Tibial nerve (tissue), 4 donors: Measurements from ENCODE around the gene ZNF512B. TPM values are rescaled to one million over a fixed set of nuclear protein-coding genes. Genes with fewer than 3 reads are reported as not detected.

Experiments used
- DNase-seq, 2 donors: peaks; one replicate each; pipeline ENCODE4 v3.0.0-alpha.2; 2019; ENCODE audit warnings: low spot score in 2 of 2
- H3K27ac ChIP-seq, 4 donors: fragments of 200-600 bp; sonication (generic) in 3 of 4; one replicate each; pipeline ENCODE4 v1.5.1; 2017 to 2019; ENCODE audit warnings: mild to moderate bottlenecking in 1 of 4
- H3K27me3 ChIP-seq, 2 donors: fragments of 200-600 bp; sonication (generic) in 1 of 2; one replicate each; pipeline versions ENCODE4 v1.5.1 to v1.6.0; 2017 to 2019
- H3K36me3 ChIP-seq, 3 donors: fragments of 200-600 bp; sonication (generic); one replicate each; pipeline ENCODE4 v1.5.1; 2018 to 2019
- H3K4me1 ChIP-seq, 4 donors: fragments of 200-600 bp; sonication (generic) in 3 of 4; one replicate each; pipeline ENCODE4 v1.5.1; 2017 to 2019
- H3K4me3 ChIP-seq, 4 donors: fragments of 200-600 bp; sonication (generic) in 3 of 4; one replicate each; pipeline ENCODE4 v1.5.1; 2017 to 2019; ENCODE audit warnings: mild to moderate bottlenecking in 1 of 4, moderate library complexity in 1 of 4
- H3K9me3 ChIP-seq, 4 donors: fragments of 200-600 bp; sonication (generic) in 3 of 4; one replicate each; pipeline ENCODE4 v1.5.1; 2017 to 2019
- EP300 ChIP-seq, 2 donors: sonication (generic); formaldehyde crosslinking; IDR thresholded peaks; one replicate each; pipeline ENCODE4 v1.6.1; 2017; ENCODE audit warnings: antibody characterized with exemption in 2 of 2, mild to moderate bottlenecking in 1 of 2
- POLR2A ChIP-seq, 2 donors: fragments of 450-650 bp; IDR thresholded peaks; one replicate each; pipeline ENCODE4 v1.6.1; 2017; ENCODE audit warnings: antibody characterized with exemption in 2 of 2, mild to moderate bottlenecking in 2 of 2, moderate library complexity in 2 of 2
- WGBS, 2 donors: methylation state at CpG; one replicate each; pipeline ENCODE4 v1.1.5; 2018; 5-methylcytosine and 5-hydroxymethylcytosine counted together
- total RNA-seq, 4 donors: library from RNA; depleted of rRNA; stranded (reverse); fragments of >200 nt; gene quantifications; one replicate each; pipeline ENCODE4 v1.1.0, GENCODE V29; 2016
- TF ChIP-seq, protein P1 (sequence below), 5 experiments: fragments of 200-600 bp in 3 of 5; fragments of 450-650 bp in 2 of 5; sonication (generic) in 3 of 5; IDR thresholded peaks; one replicate each; pipeline ENCODE4 v1.5.1; 2016 to 2019; ENCODE audit warnings: antibody characterized with exemption in 5 of 5, mild to moderate bottlenecking in 3 of 5, moderate library complexity in 2 of 5

Gene ZNF512B
- total RNA-seq, 4 donors from 2014 or later: 8.3 to 18.3 (median 11.7) TPM

DNA sequence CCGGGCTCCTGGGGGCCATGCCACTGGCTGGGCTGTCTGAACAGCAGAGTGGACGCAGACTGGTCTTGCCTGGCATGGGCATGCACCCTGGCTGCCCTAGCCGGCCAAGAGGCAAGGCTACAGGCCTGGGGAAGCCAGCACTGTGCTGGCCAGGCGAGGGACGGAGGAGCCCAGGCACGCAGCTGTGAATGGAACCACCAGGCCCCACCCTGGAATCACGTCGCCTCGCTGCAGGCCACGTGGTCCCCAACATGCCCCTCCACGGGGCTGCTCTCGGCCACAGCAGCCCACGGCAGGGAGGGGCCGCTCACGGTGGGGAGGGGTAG lies 17.6 kb downstream of the ZNF512B start:
- WGBS, 2 donors: 69 to 81% methylated on average over 9 to 13 of the region's 15 CpGs

DNA sequence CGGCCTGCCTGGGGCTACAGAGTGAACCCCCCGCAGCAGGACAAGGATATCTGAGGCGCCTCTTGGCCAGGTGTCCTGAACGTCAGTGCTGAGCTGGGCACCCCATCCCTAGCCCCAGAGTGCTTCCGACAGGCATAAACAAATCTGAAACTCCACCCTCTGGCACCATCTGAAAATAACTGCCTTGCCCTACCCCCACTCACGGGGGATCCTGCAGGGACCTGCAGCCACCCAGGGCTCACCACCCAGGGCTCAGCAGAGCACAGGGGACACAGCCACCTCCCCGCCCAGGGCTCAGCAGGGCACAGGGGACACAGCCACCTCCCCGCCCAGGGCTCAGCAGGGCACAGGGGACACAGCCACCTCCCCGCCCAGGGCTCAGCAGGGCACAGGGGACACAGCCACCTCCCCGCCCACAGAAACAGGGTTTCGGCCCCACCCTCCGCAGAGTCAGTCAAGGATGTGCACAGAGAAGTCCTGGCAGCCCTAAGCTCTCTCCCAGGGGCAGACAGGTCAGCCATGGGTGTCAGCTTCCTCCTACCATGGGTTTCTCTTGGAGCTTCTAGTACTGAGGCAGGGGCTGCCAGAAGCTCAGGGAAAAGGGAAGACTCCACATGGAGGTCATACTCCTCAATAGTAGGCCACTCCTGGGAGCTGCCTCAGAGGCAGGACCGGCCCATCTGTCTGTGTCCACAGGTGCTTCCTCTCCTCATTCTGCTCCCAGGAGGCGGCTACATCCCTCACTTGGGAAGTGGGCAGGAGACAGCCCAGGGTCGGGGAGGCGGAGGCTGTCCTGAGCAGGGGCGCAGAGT lies 18.1 kb downstream of the ZNF512B start:
- Histone ChIP-seq H3K36me3 (peaks cover 0 to under 1% (median 0%) of the 10 kb centered on the region in 3 donors), H3K4me1 (peaks cover 0 to 85% (median 75%) of the 10 kb centered on the region in 4 donors), H3K4me3 (no peak overlapping the region), H3K27me3 (no peaks in the 10 kb centered on the region), H3K9me3 (no peaks in the 10 kb centered on the region), H3K27ac (peak overlapping the region in 3 of 4 donors; percentile 81 to 92 (median 90))
- DNase-seq: no peak
- no peak for TF ChIP-seq EP300 (IDR thresholded peaks at IDR 0.05)
- TF ChIP-seq, protein P1, sequence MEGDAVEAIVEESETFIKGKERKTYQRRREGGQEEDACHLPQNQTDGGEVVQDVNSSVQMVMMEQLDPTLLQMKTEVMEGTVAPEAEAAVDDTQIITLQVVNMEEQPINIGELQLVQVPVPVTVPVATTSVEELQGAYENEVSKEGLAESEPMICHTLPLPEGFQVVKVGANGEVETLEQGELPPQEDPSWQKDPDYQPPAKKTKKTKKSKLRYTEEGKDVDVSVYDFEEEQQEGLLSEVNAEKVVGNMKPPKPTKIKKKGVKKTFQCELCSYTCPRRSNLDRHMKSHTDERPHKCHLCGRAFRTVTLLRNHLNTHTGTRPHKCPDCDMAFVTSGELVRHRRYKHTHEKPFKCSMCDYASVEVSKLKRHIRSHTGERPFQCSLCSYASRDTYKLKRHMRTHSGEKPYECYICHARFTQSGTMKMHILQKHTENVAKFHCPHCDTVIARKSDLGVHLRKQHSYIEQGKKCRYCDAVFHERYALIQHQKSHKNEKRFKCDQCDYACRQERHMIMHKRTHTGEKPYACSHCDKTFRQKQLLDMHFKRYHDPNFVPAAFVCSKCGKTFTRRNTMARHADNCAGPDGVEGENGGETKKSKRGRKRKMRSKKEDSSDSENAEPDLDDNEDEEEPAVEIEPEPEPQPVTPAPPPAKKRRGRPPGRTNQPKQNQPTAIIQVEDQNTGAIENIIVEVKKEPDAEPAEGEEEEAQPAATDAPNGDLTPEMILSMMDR (IDR thresholded peaks at IDR 0.05): no peak
- no peak for TF ChIP-seq POLR2A (IDR thresholded peaks at IDR 0.05)
- 66 to 74% methylated on average over 12 to 13 of the region's 17 CpGs for WGBS, 2 donors

More for the DNA sequence above, 17.6 kb downstream of the ZNF512B start:
- no peaks in the 10 kb centered on the region for H3K27me3 ChIP-seq
- TF ChIP-seq, protein P1 (IDR thresholded peaks at IDR 0.05): no peak
- TF ChIP-seq EP300 (IDR thresholded peaks at IDR 0.05) (no peak), POLR2A (IDR thresholded peaks at IDR 0.05) (no peak)
- no peaks in the 10 kb centered on the region for H3K9me3 ChIP-seq
- H3K27ac ChIP-seq: peak overlapping the region in 3 of 4 donors; percentile 81 to 92 (median 90)
- H3K4me3 ChIP-seq: no peak overlapping the region
- no peak for DNase-seq
- H3K4me1 ChIP-seq: peaks cover 0 to 89% (median 78%) of the 10 kb centered on the region in 4 donors
- H3K36me3 ChIP-seq: no peaks in the 10 kb centered on the region

DNA sequence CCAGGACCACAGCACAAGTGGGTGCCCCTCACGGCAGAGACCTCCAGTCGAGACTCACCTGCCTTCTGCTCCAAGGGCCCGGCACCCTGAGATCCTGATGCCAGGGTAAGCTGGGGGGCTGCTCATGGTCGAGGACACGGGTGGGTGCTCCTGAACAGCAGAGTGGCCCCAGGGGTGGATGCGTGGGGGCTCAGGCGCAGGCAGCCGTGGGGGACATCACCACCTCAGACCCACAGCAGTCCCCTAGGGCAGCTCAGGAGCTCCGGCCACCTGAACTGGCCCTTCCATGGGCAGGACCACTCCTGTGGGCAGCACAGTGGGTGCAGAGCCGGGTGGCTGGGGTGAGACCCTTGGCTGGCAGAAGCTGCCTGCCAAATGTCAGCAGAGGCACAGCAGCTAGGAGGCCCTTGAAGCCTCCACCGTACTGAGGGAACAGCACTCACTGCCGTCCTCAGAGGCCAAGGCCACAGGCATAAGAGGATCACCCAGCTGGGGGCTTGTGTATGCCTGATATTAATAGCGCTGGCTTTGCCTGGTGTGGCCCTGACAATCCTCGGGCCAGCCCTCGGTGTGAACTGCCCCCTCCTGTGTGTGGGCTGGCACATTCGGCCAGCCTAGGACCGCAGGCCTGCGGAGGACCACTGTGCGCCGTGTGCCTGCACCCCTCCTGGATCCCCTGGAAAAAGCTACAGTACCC lies 18.9 kb downstream of the ZNF512B start:
- no peak for DNase-seq
- TF ChIP-seq, protein P1 (IDR thresholded peaks at IDR 0.05): no peak
- TF ChIP-seq POLR2A (IDR thresholded peaks at IDR 0.05) (no peak), EP300 (IDR thresholded peaks at IDR 0.05) (no peak)
- H3K27me3 ChIP-seq: no peaks in the 10 kb centered on the region
- peaks cover 0 to 85% (median 74%) of the 10 kb centered on the region in 4 donors for H3K4me1 ChIP-seq
- 67 to 69% methylated on average over 15 to 20 of the region's 20 CpGs for WGBS, 2 donors
- H3K9me3 ChIP-seq: no peaks in the 10 kb centered on the region
- H3K4me3 ChIP-seq: no peak overlapping the region
- H3K27ac ChIP-seq: peak overlapping the region; percentile 81 to 92 (median 90)
- peaks cover 0 to 8% (median 0%) of the 10 kb centered on the region in 3 donors for H3K36me3 ChIP-seq

DNA sequence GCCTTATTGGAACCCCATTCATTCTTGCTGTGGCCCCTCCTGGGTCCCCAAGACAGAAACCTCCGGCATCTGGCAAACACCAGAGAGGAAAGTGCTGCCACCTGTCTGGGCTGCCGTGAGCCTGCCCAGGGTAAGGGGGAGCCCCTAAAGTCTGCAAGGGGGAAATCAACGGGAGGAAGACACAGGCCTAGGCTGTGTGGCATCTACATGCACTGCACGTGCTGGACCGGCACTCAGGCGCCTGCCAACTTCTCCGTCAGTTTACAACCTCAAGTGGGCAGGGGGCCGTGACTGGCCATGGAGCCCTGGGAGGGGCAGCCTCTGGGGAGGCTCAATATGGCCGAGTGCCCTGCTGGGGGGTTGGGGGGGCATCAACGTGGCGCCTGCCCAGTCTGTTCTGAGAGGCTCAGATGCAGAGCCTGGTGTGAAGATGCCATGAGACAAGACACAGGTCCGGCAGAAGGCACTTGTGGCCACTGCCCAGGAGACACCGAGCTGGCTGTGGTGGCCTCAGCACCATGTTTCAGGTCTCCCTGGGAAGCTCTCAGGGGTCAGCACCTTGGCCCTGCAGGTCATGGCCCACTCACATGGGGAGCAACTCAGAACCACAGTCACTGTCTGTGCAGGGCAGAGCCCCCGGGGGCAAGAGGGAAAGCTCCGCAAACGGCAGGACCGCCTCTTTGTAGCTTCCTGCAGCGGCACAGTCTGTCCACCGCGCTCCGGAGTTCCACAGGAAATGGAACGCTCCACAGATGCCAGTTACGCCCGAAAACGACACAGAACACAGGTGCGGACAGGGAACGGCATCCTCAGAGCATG lies 21.9 kb downstream of the ZNF512B start:
- WGBS, 2 donors: 23 to 40% methylated on average over 23 to 25 of the region's 27 CpGs
- DNase-seq: no peak
- peaks cover 0 to 39% (median 10%) of the 10 kb centered on the region in 3 donors for H3K36me3 ChIP-seq
- peak overlapping the region in 3 of 4 donors; percentile 81 to 90 (median 90) for H3K27ac ChIP-seq
- TF ChIP-seq EP300 (IDR thresholded peaks at IDR 0.05) (no peak), POLR2A (IDR thresholded peaks at IDR 0.05) (no peak)
- TF ChIP-seq, protein P1 (IDR thresholded peaks at IDR 0.05): no peak
- H3K9me3 ChIP-seq: no peaks in the 10 kb centered on the region
- peaks cover 0 to 72% (median 54%) of the 10 kb centered on the region in 4 donors for H3K4me1 ChIP-seq
- H3K4me3 ChIP-seq: no peak overlapping the region
- no peaks in the 10 kb centered on the region for H3K27me3 ChIP-seq
